ENCODE data around the gene SEC22C. TPM values are rescaled to one million over a fixed set of nuclear protein-coding genes. Genes with fewer than 3 reads are reported as not detected.

Gene SEC22C
- total and polyA plus RNA-seq, 2 of the 4 experiments (the other 2 are of a cell fraction): 24.0 to 43.9 TPM

DNA sequence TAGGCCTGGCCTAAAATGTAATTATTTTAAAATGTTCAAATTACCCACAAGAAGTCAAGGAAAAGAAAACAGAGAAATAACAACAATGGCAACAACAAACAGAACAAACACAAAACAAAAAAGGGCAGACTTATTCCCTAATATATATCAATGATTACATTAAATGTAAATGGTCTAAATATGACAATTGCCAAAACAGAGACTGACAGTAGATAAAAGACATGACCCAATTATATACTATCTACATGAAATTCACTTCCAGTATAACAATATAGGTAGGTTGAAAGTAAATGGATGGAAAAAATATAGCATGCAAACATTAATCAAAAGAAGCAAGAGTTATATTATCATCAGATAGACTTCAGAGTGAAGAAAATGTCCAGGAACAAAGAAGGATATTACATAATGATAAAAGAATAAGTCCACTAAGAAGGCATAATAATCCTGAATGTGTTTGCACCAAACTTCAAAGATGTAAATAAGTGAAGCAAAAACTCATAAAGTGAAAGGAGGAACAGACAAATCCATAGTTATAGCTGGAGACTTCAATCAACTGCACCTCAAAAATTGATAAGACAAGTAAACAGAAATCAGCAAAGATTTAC lies 6.5 kb downstream of the SEC22C start:
- Histone ChIP-seq H3K23ac (ENCODE audit: low read depth, low read length) (no peak overlapping the region), H3K18ac (ENCODE audit: low read depth, low read length) (no peak overlapping the region), H4K91ac (ENCODE audit: insufficient read depth, low read depth, low read length) (no peak overlapping the region), H2AK5ac (ENCODE audit: low read depth, low read length) (no peak overlapping the region), H3K27ac (ENCODE audit: insufficient read depth, low read length) (no peak overlapping the region), H3K14ac (replicated peaks; ENCODE audit: low read depth, low read length) (no peak overlapping the region), H2BK20ac (ENCODE audit: low read depth, low read length) (no peak overlapping the region), H2BK5ac (ENCODE audit: low read depth, low read length, poor library complexity, severe bottlenecking) (no peak overlapping the region), H3K4me3 (ENCODE audit: insufficient read depth, low read depth, low read length) (no peak overlapping the region), H3K79me1 (ENCODE audit: low read depth in 1 of 2, low read length in 2 of 2) (peaks cover 25 to 44% of the 10 kb centered on the region in 2 experiments), H4K20me1 (ENCODE audit: insufficient read depth, low read length) (peaks cover 9% of the 10 kb centered on the region), H3K36me3 (ENCODE audit: control insufficient read depth, insufficient read depth, low read length) (peaks cover 10% of the 10 kb centered on the region), H3K4ac (ENCODE audit: low read depth, low read length) (no peak overlapping the region), H3K9me1 (ENCODE audit: insufficient read depth, low read length) (no peaks in the 10 kb centered on the region), H2BK15ac (ENCODE audit: low read depth, low read length) (no peak overlapping the region), H2BK120ac (ENCODE audit: low read depth, low read length) (no peak overlapping the region), H2AK9ac (replicated peaks; ENCODE audit: low read depth, low read length, poor library complexity) (no peak overlapping the region), H4K8ac (ENCODE audit: low read depth in 2 of 2, low read length in 2 of 2) (no peak overlapping the region), H3K4me2 (ENCODE audit: low read depth, low read length) (no peak overlapping the region), H3K9me3 (ENCODE audit: control insufficient read depth, insufficient read depth, low read length) (no peaks in the 10 kb centered on the region), H3K27me3 (ENCODE audit: control insufficient read depth, insufficient read depth, low read length) (no peaks in the 10 kb centered on the region), H4K5ac (ENCODE audit: low read depth, low read length) (no peak overlapping the region), H3K4me1 (ENCODE audit: control insufficient read depth, insufficient read depth, low read length) (no peaks in the 10 kb centered on the region), H3K56ac (ENCODE audit: extremely low read depth, insufficient read depth, low read length) (no peak overlapping the region), H2AFZ (replicated peaks; ENCODE audit: low read length, poor library complexity) (no peak overlapping the region), H3K9ac (ENCODE audit: low read depth, low read length) (no peak overlapping the region)
- dilution Hi-C loops (cut with HindIII; ENCODE audit: low sequenced_read_pairs, unreplicated experiment) (no loop called here), intact Hi-C loops (cut with micrococcal nuclease) (no loop called here), in situ Hi-C loops (cut with MboI; ENCODE audit: low sequenced_read_pairs) (no loop called here)
- POLR2A ChIA-PET (ENCODE audit: unreplicated experiment): no interaction called here
- DNase-seq: no peak
- BruUV-seq (replicated peaks): no TSS peak
- no peak for TF ChIP-seq MAZ (IDR thresholded peaks at IDR 0.05; ENCODE audit: borderline replicate concordance, low read depth, low read length)
- TF ChIP-seq SMC3 (IDR thresholded peaks at IDR 0.05; ENCODE audit: low read depth, low read length): no peak
- no peak for TF ChIP-seq CEBPB (IDR thresholded peaks at IDR 0.05; ENCODE audit: low read depth, low read length)
- TF ChIP-seq POLR2A (IDR thresholded peaks at IDR 0.05; ENCODE audit: low read depth, low read length): no peak
- no peak for TF ChIP-seq CHD1 (IDR thresholded peaks at IDR 0.05; ENCODE audit: low read depth, low read length)
- TF ChIP-seq BHLHE40 (IDR thresholded peaks at IDR 0.05; ENCODE audit: low read depth, low read length): no peak
- TF ChIP-seq MXI1 (IDR thresholded peaks at IDR 0.05; ENCODE audit: borderline replicate concordance, low read depth, low read length): no peak
- no peak for TF ChIP-seq FOS (IDR thresholded peaks at IDR 0.05; ENCODE audit: low read depth, low read length)
- no peak for TF ChIP-seq USF2 (IDR thresholded peaks at IDR 0.05; ENCODE audit: low read depth, low read length)
- TF ChIP-seq RCOR1 (IDR thresholded peaks at IDR 0.05; ENCODE audit: insufficient replicate concordance, low read length): no peak
- no peak for TF ChIP-seq RAD21 (IDR thresholded peaks at IDR 0.05; ENCODE audit: low read length)
- no peak for ATAC-seq (ENCODE audit: low read depth)
- CTCF ChIA-PET: no interaction called here

Measured in IMR-90 (cell line).